Naive thymus-derived CD4-positive, alpha-beta T cell (primary cell): Measurements from ENCODE around the gene MYRF. TPM values are rescaled to one million over a fixed set of nuclear protein-coding genes. Genes with fewer than 3 reads are reported as not detected.

ENCODE experiments used
- ATAC-seq: fragments of 150-1000 bp; cut with Tn5 transposase; 2 replicates; pipeline ENCODE4 v1.10.0; 2021; ENCODE audit warnings: mild to moderate bottlenecking, moderate library complexity
- CTCF ChIA-PET: fragments of 350-600 bp; sonication (Branson Sonifier 250); formaldehyde crosslinking; loops from one replicate; lab custom pipeline; 2021; ENCODE audit warnings: antibody characterized with exemption; lab: Charles Lee
- POLR2A ChIA-PET: fragments of 350-600 bp; sonication (Branson Sonifier 250); formaldehyde crosslinking; loops from one replicate; lab custom pipeline; 2021; ENCODE audit warnings: antibody characterized with exemption, inconsistent platforms; lab: Charles Lee
- DNase-seq, 9 donors: peaks; one replicate each; pipeline versions ENCODE4 v3.0.0 to v3.0.0-alpha.2; 2020 to 2022; ENCODE audit warnings: mixed read lengths in 1 of 9
- H3K27ac ChIP-seq: one replicate; pipeline ENCODE4 v1.7.0; 2013; ENCODE audit warnings: mild to moderate bottlenecking, low read depth, low read length, moderate library complexity
- H3K27me3 ChIP-seq, 2 donors: one replicate each; pipeline ENCODE4 v1.7.0; 2013; ENCODE audit warnings: low read length in 2 of 2, mild to moderate bottlenecking in 2 of 2, moderate library complexity in 2 of 2; ENCODE audit not compliant: control insufficient read depth in 2 of 2, insufficient read depth in 2 of 2
- H3K36me3 ChIP-seq, 3 experiments: 1 replicate in 2 of 3; 2 replicates in 1 of 3; pipeline ENCODE4 v1.7.0; 2013; ENCODE audit warnings: low read length in 3 of 3, mild to moderate bottlenecking in 3 of 3, moderate library complexity in 1 of 3; ENCODE audit not compliant: insufficient read depth in 3 of 3, control insufficient read depth in 2 of 3
- H3K4me1 ChIP-seq, 2 donors: one replicate each; pipeline ENCODE4 v1.7.0; 2013; ENCODE audit warnings: low read length in 2 of 2, mild to moderate bottlenecking in 2 of 2, moderate library complexity in 1 of 2; ENCODE audit not compliant: control insufficient read depth in 2 of 2, insufficient read depth in 2 of 2
- H3K4me3 ChIP-seq: 2 replicates; pipeline ENCODE4 v1.7.0; 2013; ENCODE audit warnings: mild to moderate bottlenecking, low read length
- H3K9me3 ChIP-seq, 3 experiments: 1 replicate in 2 of 3; 2 replicates in 1 of 3; pipeline ENCODE4 v1.7.0; 2013; ENCODE audit warnings: low read length in 3 of 3; ENCODE audit not compliant: control insufficient read depth in 2 of 3
- H3K27ac Mint-ChIP-seq, 9 donors: one replicate each; pipeline ENCODE4 v1.8.0; 2020 to 2022; ENCODE audit warnings: mixed read lengths in 9 of 9, mild to moderate bottlenecking in 8 of 9, moderate library complexity in 5 of 9, inconsistent platforms in 2 of 9
- H3K27me3 Mint-ChIP-seq, 5 donors: one replicate each; pipeline ENCODE4 v1.8.0; 2021 to 2022; ENCODE audit warnings: mixed read lengths in 5 of 5, mild to moderate bottlenecking in 1 of 5
- H3K36me3 Mint-ChIP-seq, 5 donors: one replicate each; pipeline ENCODE4 v1.8.0; 2020 to 2022; ENCODE audit warnings: mixed read lengths in 5 of 5, mild to moderate bottlenecking in 3 of 5, inconsistent platforms in 1 of 5
- H3K4me1 Mint-ChIP-seq, 7 donors: one replicate each; pipeline ENCODE4 v1.8.0; 2020 to 2022; ENCODE audit warnings: mixed read lengths in 7 of 7, mild to moderate bottlenecking in 3 of 7, inconsistent platforms in 1 of 7
- H3K4me3 Mint-ChIP-seq, 10 donors: one replicate each; pipeline ENCODE4 v1.8.0; 2020 to 2022; ENCODE audit warnings: mild to moderate bottlenecking in 10 of 10, mixed read lengths in 10 of 10, moderate library complexity in 6 of 10, inconsistent platforms in 2 of 10
- H3K9me3 Mint-ChIP-seq, 11 donors: one replicate each; pipeline ENCODE4 v1.8.0; 2020 to 2022; ENCODE audit warnings: mixed read lengths in 11 of 11, mild to moderate bottlenecking in 4 of 11, inconsistent platforms in 1 of 11, moderate library complexity in 1 of 11
- intact Hi-C, 2 donors: fragments of 100-400 bp; cut with micrococcal nuclease; formaldehyde crosslinking; loops; one replicate each; pipeline ENCODE4 v1.15.1; 2023
- polyA plus RNA-seq, 2 donors: library from polyadenylated mRNA; unstranded; fragments of 300-500 nt; fragmentation: Illumina TruSeq; gene quantifications; one replicate each; pipeline ENCODE4 v1.2.3, GENCODE V29; 2021
- total RNA-seq, 6 experiments: library from RNA in 5 of 6; stranded (reverse) in 5 of 6; gene quantifications; 1 replicate in 5 of 6; 2 replicates in 1 of 6; pipeline ENCODE4 v1.2.3 and lab custom pipeline; 2021 to 2026

MYRF gene
- total RNA-seq (1 to 10 TPM in 1 of 5 experiments, under 1 TPM in 4; 0.19 to 1.5 (median 0.29) TPM), polyA plus RNA-seq (under 1 TPM in 1 of 2 donors, not detected in 1; 0.44 TPM), total RNA-seq (lab: John Stamatoyannopoulos, UW) (0.81 reads per million)

GRCh38 chr11:61752117-61752924 is at the start of gene MYRF:
TSS of gene MYRF (plus strand) at chr11:61752636. CDS start at chr11:61752745, 109 bp downstream.
- intact Hi-C loops: loop anchor here (2.0 kb wide), 2 partner anchors 24 to 356 kb away; no protein-coding TSS in a partner anchor
- H3K4me3 ChIP-seq: no peak within 1 kb of the TSS
- ChIA-PET CTCF (no interaction called here), POLR2A (no interaction called here)
- peaks cover 0 to 3% (median 0%) of the 10 kb centered on the region in 5 donors for H3K36me3 Mint-ChIP-seq
- H3K27ac ChIP-seq: no peak within 1 kb of the TSS
- peak within 1 kb of the TSS; percentile 68 to 89 (median 76) for H3K4me3 Mint-ChIP-seq
- H3K27ac Mint-ChIP-seq: peak within 1 kb of the TSS in 1 of 9 donors; percentile 38
- H3K9me3 Mint-ChIP-seq: peaks cover 0 to 1% (median 0%) of the 10 kb centered on the region in 11 donors
- no peaks in the 10 kb centered on the region for H3K4me1 ChIP-seq
- H3K36me3 ChIP-seq: no peaks in the 10 kb centered on the region
- H3K4me1 Mint-ChIP-seq: peaks cover 6 to 18% (median 11%) of the 10 kb centered on the region in 7 donors
- H3K9me3 ChIP-seq: no peaks in the 10 kb centered on the region
- DNase-seq: peak in 8 of 9 donors; percentile 28 to 79 (median 44)
- ATAC-seq: peak; percentile 91
- peaks cover 18 to 35% (median 27%) of the 10 kb centered on the region in 5 donors for H3K27me3 Mint-ChIP-seq
- peaks cover 0 to 6% of the 10 kb centered on the region in 2 donors for H3K27me3 ChIP-seq

- Mint-ChIP-seq H3K27me3 (no peaks in the 10 kb centered on the region), H3K4me3 (peak overlapping the region in 1 of 10 donors; percentile 5), H3K27ac (no peak overlapping the region), H3K9me3 (no peaks in the 10 kb centered on the region), H3K36me3 (no peaks in the 10 kb centered on the region), H3K4me1 (peaks cover 9 to 22% (median 10%) of the 10 kb centered on the region in 7 donors)
- ChIA-PET CTCF (no interaction called here), POLR2A (no interaction called here)
- Histone ChIP-seq H3K27ac (no peak overlapping the region), H3K4me3 (no peak overlapping the region), H3K9me3 (no peaks in the 10 kb centered on the region), H3K27me3 (no peaks in the 10 kb centered on the region), H3K4me1 (peaks cover 4 to 11% of the 10 kb centered on the region in 2 donors), H3K36me3 (no peaks in the 10 kb centered on the region)
- ATAC-seq (no peak), DNase-seq (no peak)
- intact Hi-C loops: no loop called here
Measured at GRCh38 chr11:61702701-61703312, 49.6 kb upstream of the MYRF start.

- H3K9me3 Mint-ChIP-seq: no peaks in the 10 kb centered on the region
- H3K4me3 Mint-ChIP-seq: no peak overlapping the region
- H3K27me3 Mint-ChIP-seq: no peaks in the 10 kb centered on the region
- no peaks in the 10 kb centered on the region for H3K27me3 ChIP-seq
- H3K27ac Mint-ChIP-seq: no peak overlapping the region
- H3K36me3 ChIP-seq: no peaks in the 10 kb centered on the region
- no peaks in the 10 kb centered on the region for H3K36me3 Mint-ChIP-seq
- intact Hi-C loops: no loop called here
- no peak for ATAC-seq
- DNase-seq: no peak
- H3K9me3 ChIP-seq: no peaks in the 10 kb centered on the region
- no peaks in the 10 kb centered on the region for H3K4me1 ChIP-seq
- H3K4me3 ChIP-seq: no peak overlapping the region
- ChIA-PET POLR2A (no interaction called here), CTCF (interaction anchor here (0.5 kb wide), 1 partner anchor 284 kb away, joined by 6 read pairs; no protein-coding TSS in a partner anchor)
- peaks cover 0 to 13% (median 0%) of the 10 kb centered on the region in 7 donors for H3K4me1 Mint-ChIP-seq
- H3K27ac ChIP-seq: no peak overlapping the region
Measured at GRCh38 chr11:61704838-61705237, 47.6 kb upstream of the MYRF start.

GRCh38 chr11:61706452-61707400 is 45.7 kb upstream of the MYRF start:
- no peak overlapping the region for H3K27ac ChIP-seq
- no peaks in the 10 kb centered on the region for H3K4me1 ChIP-seq
- no peak overlapping the region for H3K4me3 Mint-ChIP-seq
- H3K36me3 Mint-ChIP-seq: no peaks in the 10 kb centered on the region
- no peak overlapping the region for H3K27ac Mint-ChIP-seq
- no peaks in the 10 kb centered on the region for H3K9me3 ChIP-seq
- H3K4me1 Mint-ChIP-seq: peaks cover 0 to 13% (median 0%) of the 10 kb centered on the region in 7 donors
- H3K27me3 Mint-ChIP-seq: no peaks in the 10 kb centered on the region
- H3K36me3 ChIP-seq: no peaks in the 10 kb centered on the region
- ATAC-seq (no peak), DNase-seq (no peak)
- no peaks in the 10 kb centered on the region for H3K9me3 Mint-ChIP-seq
- intact Hi-C loops: no loop called here
- H3K4me3 ChIP-seq: no peak overlapping the region
- CTCF ChIA-PET: no interaction called here
- POLR2A ChIA-PET: no interaction called here
- H3K27me3 ChIP-seq: no peaks in the 10 kb centered on the region

DNA sequence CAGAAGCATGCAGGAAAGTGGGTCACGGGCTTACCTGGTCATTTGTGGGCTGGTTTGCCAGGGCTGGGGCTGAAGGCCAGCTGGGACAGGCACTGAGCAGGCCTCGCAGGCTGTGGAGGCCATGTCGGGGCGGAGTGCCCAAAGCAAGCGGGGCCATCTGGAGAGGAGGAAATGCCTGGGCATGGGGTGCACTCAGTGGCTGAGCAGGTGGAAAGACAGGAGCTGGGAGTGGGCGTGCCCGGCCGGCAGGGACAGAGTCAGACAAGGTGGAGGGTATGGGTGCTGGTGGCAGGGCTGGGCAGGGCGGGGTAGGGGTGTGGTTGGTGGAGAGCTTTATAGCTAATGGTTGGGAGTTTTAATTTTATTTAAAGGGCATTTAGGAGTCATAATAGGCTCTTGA is 44.9 kb upstream of the MYRF start:
- intact Hi-C loops: no loop called here
- no peaks in the 10 kb centered on the region for H3K36me3 ChIP-seq
- no peak for ATAC-seq
- Mint-ChIP-seq H3K36me3 (no peaks in the 10 kb centered on the region), H3K27me3 (no peaks in the 10 kb centered on the region), H3K9me3 (no peaks in the 10 kb centered on the region), H3K27ac (no peak overlapping the region), H3K4me3 (no peak overlapping the region), H3K4me1 (peaks cover 0 to 12% (median 0%) of the 10 kb centered on the region in 7 donors)
- no peak overlapping the region for H3K27ac ChIP-seq
- CTCF ChIA-PET: interaction anchor here (0.7 kb wide), 1 partner anchor 232 kb away, joined by 4 read pairs; no protein-coding TSS in a partner anchor
- no peaks in the 10 kb centered on the region for H3K27me3 ChIP-seq
- no peaks in the 10 kb centered on the region for H3K9me3 ChIP-seq
- no peaks in the 10 kb centered on the region for H3K4me1 ChIP-seq
- POLR2A ChIA-PET: no interaction called here
- H3K4me3 ChIP-seq: no peak overlapping the region
- DNase-seq: no peak

- intact Hi-C loops: no loop called here
- no peaks in the 10 kb centered on the region for H3K27me3 ChIP-seq
- ChIA-PET POLR2A (interaction anchor here (0.8 kb wide), 1 partner anchor 240 kb away, joined by 4 read pairs; no protein-coding TSS in a partner anchor), CTCF (interaction anchor here (0.5 kb wide), 1 partner anchor 71 kb away, joined by 3 read pairs; no protein-coding TSS in a partner anchor)
- Mint-ChIP-seq H3K36me3 (no peaks in the 10 kb centered on the region), H3K4me3 (no peak overlapping the region), H3K9me3 (no peaks in the 10 kb centered on the region), H3K27me3 (no peaks in the 10 kb centered on the region), H3K27ac (no peak overlapping the region), H3K4me1 (peaks cover 0 to 3% (median 0%) of the 10 kb centered on the region in 7 donors)
- no peak overlapping the region for H3K4me3 ChIP-seq
- no peaks in the 10 kb centered on the region for H3K36me3 ChIP-seq
- no peaks in the 10 kb centered on the region for H3K9me3 ChIP-seq
- no peaks in the 10 kb centered on the region for H3K4me1 ChIP-seq
- ATAC-seq: no peak
- DNase-seq: no peak
- H3K27ac ChIP-seq: no peak overlapping the region
Measured at GRCh38 chr11:61709110-61709509, 43.3 kb upstream of the MYRF start.
